GM21786 (cell line): ENCODE data around the gene KRT82.

Source experiments
- ATAC-seq: cut with Tn5 transposase; IDR thresholded peaks from one replicate; pipeline ENCODE4 v1.9.1; 2021; ENCODE audit not compliant: unreplicated experiment

The KRT82 gene

DNA sequence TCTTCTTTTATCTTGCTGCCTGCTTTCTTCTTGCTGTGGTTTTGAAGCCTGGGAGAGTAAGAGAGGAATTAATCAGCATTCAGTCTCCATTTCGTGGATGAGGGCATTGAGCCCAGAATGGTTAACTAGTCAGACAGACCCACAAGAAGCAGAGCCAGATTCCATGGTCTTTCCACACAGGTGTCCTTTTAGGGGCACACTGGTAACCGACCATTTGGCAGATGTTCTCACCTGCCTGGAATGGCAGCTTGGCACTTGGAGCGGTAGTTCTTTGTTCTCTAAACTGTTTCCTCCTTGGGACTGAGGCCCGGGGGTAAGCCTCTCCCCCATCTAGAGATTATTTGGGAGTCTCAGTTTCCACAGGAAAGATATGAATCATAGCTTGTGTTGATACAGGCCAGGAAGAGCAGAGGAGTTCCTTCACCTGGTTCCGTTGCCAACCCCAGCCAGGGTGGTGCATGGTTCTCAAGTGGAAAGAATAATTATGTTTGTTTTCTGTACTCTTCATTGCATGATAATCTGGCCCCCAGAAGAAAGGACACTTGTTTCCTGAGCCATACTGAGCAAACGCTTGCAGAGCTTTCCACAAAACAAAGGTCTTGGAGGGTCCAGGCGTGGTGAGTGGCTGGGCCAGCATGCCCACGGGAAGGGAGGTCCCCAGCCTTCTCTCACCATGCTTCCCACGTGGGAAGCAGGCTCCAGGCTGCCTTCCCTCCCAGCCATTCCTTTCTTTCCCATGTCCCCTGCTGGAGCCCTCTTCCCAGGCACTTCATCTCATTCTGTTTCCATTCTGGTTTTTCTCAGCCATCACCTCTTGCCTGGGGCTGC, 30.1 kb upstream of the KRT82 start:
- no peak for ATAC-seq

DNA sequence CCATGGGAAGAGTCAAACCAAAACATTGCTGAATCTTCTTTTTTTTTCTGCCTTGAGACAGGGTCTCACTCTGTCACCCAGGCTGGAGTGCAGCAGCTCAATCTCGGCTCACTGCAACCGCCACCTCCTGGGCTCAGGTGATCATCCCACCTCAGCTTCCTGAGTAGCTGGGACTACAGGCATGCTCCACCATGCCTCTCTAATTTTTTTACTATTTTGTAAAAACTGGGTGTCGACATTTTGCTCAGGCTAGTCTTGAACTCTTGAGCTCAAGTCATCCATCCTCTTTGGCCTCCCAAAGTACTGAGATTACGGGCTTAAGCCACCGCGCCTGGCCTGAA, 29.5 kb upstream of the KRT82 start:
- ATAC-seq: no peak

DNA sequence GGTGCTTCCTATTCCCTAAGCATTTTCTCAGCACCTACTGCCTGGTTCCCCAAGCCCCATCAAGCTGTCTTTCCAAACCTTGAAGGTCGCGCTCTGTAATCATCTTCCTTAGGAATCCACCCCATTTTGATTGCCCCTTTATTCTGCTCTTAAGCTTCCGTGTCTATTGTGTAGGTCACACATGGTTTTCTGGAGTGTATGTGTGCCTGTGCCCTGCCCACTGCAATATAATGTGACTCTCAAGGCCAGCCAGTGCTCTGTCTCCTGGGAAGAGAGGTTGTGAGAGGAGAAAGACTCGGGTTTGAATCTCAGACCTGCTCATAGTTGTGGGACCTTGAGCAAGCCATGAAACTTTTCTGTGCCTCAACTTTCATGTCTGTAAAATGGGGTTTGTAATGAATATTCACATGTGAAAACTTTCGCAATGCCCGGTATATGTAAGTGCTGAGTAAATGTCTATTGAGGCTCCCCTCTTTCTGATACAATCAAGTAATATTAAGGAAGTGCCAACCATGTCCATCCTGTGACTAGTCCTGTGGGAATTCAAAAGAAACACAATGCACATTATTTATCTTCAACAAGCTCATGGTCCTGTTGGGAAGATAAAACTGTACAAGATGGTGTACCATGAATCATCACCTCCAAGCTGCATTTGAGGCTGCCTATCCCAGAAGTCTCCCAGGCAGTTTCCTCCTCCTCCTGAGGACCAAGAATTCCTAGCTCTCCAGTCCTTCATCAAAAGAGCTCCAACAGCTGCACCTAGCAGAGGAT, 28.8 kb upstream of the KRT82 start:
- ATAC-seq: no peak

DNA sequence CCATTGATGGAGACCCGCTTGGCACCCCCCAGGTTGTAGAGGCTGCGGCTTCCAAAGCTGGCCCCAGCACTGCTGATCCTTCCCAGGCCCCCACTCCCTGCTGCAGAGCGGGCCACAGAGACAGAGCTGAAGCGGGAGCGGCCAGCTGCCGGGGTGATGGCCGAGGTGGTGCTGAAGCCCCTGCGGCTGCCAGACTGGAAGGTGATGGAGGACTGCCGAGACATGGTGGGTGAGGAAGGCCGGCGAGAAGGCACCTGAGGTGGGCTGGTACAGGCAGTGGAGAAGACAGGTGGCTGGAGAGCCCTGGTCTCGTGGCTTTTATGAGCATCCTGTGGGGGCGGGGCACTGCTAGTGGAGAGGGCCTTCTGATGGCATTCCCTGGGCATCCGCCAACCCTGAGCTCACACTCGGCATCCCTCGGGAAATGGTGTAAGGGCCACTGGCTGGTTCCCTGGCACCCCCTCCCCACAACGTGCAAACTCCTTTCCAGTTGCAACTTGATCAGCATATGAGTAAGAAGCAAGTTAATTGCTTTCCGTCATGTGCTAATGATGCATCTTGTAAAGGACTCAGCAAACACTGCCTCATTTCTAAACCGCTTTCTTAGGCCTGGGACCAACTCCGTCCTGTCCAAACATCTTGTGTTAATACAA, 28.1 kb upstream of the KRT82 start, which contains the start of gene KRT75:
Gene KRT75 (minus strand): TSS at position 291 of the 653 bp plus-strand sequence. CDS start 67 bp downstream, at position 224.
- no peak for ATAC-seq

DNA sequence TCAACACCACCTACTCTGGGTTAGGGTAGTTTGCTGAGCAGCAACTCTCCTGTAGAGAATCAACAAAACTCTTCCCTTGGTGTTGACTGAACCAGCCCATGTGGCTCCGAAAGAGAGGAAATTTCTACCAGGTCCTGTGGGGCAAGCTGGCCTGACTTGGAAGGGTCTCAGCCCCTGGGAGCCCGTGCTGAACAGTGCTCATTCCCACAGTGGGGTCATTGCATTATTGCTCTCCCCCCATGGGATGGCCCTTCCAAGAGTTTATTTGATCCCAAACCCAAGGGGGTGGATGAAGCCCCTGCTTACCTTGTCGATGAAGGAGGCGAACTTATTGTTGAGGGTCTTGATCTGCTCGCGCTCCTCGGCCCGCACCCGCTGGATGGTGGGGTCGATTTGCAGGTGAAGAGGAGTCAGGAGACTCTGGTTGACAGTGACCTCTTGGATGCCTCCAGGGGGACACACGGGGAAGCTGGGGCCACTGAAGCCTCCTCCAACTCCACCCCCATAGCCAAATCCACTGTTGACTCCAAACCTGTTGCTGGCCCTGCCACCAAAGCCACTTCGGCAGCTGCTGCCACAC, 27.5 kb upstream of the KRT82 start:
- no peak for ATAC-seq

DNA sequence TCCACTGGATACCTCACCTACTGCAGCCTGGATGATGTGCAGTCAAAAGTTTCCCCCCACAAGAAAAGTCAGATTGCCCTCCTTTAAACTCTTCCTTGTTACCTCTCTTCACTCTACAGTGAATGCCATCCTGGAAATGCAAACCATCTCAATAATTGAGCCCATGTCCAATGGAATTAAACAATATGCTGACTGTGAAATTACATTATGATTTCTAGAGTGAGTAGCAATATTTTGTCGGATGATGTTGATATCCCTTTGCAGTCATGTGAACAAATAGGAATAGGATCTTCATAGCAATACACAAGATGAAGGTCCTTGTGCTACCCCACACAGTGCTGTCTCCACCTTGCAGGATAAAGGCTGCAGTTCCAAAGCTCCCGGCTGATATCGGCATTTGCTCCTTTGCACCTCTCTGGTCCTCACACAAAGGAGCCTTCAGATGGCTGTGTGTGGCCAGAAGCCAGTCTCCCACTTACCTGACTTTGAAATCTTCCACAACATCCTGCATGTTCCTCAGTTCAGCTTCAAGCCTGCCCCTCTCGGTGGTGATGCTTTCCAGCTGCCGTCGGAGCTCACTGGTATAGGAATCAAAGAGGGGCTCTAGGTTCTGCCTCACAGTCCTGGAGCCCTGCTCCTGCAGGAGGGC, 26.5 kb upstream of the KRT82 start:
- ATAC-seq: no peak

DNA sequence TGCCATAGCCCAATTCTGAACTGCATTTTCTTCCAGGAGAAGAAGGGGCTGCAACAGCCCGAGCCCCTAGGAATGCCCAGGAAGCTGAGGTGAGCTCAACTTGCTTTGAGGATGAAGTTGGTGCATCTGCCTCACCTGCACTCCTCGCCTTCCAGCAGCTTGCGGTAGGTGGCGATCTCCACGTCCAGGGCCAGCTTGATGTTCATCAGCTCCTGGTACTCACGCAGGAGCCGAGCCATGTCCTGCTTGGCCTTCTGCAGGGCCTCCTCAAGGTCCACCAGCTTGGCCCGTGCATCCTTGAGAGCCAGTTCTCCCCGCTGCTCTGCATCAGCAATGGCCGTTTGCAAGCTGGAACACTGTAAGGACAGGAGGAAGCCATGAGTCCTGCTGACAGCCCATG, 22.0 kb upstream of the KRT82 start:
- ATAC-seq: no peak

DNA sequence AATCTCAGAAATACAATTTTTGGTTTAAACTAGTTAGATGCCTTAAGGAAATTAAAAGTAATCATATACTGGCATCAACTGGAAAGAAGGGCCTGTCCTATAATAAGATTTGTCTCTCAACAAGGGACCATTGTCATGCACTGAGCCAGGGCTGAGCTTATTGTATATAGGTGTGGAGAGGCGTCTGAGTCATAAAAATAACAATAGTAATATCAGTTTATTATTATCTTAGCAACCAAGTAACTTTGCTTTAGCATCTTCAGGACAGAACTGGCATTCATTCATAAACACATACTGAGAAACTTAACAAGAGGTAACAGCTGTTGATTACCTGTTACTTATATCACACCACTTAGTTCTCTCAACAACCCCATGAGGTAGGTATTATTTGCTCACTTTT, 20.9 kb upstream of the KRT82 start:
- ATAC-seq: no peak

DNA sequence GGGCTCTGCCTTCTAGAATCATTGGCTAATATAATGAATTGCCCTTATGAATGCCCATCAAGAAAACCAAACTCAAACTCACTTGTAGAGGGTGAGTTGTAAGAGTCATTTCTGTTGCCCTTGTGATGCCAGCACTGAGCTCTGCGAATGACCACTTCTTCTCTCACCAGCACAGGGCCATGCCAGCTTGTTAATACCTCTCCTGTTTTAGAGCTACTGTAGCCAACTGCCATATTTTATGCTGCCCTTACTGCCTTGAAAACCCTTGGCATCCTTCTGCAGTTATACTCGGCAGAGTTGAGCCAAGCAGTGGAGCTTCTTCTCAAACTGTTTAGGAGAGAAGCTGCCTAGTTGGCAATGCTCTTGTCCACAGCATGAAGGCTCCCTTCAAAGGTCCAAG, 19.9 kb upstream of the KRT82 start:
- no peak for ATAC-seq

DNA sequence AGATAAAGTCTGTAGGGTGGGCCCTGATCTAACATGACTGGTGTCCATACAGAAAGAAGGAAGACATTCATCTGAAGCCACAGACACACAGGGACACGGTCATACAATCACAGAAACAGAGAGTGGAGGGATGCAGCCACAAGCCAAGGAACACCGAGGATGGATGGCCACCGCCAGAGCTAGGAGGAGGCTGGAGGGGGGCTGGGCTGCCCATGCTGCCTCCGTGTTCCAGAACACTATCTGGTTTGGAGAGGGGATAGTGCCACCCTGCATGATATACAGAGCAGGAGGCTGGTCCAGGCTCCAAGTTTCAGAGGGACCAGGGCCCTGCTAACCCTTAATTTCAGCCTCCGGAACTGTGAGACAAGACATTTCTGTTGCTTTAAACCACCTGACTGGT, 19.3 kb upstream of the KRT82 start:
- no peak for ATAC-seq

DNA sequence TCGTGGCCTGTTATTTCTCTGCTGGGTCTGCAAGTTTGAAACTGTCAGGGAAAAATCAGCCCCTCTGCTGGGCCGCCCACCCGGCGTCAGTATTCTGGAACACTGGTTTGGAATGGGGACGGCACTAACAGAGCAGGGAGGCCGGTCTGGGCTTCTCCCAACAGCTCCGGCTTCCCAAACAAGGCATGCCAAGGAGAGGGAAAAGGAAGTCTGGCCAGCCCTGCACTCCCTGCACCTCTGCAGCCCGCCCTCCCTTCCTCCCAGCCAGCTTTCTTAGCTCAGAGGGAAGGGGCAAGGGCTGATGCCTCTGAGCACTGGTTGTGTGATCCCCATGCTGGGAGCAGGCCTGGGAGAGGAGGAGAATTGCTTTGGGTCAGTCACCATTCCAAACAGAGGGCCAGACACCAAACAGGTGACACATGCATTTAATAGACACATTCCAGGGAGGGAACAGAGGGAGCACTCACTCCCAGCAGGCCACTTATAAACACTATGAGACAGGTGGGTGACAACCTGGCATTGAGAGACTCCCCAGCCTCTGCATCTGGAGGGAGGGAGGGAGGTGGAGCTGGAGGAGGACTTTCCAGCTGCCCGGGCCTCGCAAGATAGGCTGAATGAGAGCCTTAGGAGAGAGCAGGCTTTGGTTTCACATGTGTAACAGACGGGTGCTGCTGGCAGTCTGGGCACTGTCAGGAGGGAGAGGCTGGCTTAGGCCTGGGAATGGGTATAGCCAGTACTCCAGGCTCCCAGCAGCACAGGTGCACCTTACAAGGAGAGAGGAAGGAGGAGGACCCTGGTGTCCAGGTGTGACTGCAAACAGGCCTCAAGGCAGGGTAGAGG, 17.7 kb upstream of the KRT82 start:
- ATAC-seq: no peak

DNA sequence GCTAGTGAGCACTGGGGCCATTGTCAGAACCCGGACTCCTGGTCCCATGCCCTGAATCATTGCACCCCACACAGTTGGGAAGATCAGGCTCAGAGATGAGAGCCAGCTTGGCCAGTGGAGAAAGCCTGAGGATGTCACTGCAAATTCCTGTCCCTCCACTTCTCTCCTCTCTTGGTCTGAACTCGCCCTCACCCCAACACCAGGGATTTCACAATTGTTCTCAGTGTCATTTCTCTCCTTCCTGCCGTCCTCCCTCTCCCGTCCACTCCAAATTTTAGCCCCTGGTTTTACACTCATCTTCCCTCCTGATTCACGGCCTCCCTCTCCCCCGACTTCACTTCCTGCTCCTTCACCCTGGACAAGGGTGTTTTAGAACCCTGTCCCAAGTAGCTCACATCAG, 16.9 kb upstream of the KRT82 start:
- ATAC-seq: no peak

DNA sequence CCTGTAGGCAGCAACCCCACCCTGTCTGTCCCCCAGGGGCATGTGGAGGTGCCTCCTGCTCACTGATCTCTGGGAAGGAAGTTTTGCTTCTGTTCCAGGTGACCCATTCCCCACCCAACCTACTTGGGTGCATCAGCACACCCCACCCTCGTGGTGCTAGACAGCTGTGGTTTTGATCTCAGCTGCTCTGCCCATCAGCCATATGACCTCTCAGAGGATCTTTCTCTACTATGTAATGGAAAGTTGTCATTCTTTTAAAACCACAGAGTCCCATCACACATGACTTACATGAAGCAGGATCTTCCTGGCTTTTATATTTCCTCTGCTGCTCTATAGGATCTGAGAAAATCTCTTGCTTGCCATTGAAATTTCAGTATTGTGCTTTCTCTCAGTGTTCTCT, 13.5 kb upstream of the KRT82 start:
- no peak for ATAC-seq

DNA sequence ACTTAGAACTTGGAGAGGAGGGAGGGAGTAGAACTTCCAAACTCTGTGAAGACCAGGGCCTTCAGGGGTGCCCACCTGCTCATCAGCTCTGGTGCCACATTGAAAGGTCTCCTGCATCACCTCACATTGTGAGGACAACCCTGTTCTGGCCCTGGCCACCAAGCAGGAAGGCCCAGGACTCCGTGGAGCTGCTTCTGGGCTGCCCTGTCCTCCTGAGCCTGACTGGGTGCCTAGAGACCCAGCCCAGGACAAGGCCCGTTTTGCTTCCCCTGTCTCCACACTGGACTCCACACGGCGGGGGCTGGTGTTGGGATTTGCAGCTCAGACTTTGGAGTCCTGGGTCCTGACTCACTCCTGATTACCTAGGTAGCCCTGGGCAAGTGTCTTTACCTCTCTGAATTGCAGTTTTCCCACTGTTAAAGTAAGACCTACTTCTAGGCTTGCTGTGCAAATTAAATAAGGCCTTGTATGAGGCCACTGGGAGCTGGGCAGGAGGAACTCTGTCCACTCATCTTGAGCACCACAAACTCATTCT, 12.5 kb upstream of the KRT82 start:
- ATAC-seq: no peak

DNA sequence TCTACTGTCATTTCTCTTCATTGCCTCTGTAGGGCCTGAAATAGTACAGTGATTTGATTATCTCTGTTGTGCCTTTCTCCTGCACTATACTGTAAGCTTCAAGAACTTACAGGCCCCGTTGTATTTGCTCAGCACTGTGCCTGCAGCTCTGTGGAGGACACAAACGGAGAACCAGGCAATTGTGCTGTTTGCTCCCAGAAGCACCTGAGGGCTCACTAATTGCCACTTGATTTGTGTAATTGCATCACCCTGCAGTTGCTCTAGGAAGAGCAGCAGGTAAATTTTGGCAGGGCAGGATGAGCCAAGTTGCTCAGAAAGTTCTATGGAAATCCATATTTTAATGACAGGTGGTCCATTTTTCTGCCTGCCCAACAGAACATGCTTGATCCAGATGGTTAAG, 11.6 kb upstream of the KRT82 start:
- no peak for ATAC-seq

DNA sequence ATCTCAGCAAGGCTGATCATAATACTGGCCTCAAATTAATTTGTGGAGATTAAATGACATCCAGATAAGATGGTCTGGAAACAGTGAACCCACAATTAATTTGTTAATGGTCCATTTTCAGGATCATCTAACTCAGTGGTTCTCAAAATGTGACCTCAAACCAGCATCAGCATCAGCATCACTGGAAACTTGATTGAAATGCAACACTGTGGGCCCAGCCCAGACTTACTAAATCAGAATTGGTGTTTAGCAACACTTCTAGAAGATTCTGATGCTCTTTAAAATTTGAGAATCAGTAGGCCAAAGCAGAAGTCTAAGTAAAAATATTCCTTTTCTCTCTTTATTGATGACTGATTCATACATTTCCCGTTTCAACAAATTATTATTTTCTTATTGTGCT, 10.7 kb upstream of the KRT82 start:
- no peak for ATAC-seq

DNA sequence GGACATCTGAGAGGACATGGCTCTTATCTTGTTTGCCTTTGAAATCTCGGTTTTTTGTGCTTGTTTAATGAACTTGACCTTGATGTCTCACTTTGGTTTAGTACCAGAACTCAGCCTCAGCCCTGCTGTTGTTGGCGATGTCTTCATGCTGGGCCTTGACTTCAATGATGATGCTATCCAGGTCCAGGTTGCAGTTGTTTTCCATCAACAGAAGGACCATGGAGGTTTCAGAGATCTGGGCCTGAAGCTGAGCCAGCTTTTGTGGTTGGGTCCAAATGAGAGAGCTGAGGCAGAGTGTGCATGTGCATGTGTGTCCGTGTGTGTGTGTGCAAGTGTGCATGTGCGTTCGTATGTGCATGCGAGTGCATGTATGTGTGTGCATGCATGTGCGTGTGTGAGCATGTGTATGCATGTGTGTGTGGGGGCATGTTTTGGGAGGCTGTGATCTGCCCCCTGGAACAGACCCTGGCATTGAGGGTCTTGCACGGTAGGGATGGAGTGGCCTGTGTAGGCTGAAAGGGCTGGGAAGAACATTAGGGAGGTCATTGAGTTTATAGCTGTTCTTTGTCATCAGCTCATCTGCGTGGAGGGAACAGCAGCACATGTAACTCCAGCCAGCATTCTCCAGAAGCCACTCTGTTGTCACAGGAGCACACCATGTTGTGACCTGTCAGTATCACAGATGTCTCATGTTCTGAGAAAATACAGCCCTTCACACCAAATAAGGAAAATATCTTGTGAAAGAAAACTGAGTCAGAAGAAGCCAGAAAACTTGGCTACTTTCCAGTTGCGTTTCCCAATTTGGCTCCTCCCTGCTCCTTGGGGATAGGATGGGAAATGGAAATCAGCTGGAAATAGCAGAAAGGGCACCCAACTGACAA, 10.0 kb upstream of the KRT82 start:
- ATAC-seq: no peak

DNA sequence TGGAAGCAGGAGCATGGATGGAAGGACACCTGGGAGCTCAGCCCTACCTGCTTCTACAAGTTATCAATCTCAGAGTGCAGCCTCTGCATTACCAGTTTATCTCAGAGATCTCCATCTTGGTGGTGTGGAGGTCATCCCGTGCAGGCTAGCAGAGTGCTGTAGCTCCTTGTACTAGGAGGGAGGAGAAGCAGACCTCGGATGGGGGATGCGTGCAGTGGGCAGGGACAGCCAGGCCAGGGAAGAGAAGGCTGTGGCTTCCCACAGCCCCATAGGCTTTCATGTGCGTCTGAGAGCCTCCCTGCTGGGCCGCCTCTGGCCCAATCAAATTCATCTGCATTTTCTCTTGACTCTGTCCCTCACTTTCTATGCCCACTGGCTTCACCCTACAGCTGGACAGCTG, 8.8 kb upstream of the KRT82 start:
- ATAC-seq: no peak

DNA sequence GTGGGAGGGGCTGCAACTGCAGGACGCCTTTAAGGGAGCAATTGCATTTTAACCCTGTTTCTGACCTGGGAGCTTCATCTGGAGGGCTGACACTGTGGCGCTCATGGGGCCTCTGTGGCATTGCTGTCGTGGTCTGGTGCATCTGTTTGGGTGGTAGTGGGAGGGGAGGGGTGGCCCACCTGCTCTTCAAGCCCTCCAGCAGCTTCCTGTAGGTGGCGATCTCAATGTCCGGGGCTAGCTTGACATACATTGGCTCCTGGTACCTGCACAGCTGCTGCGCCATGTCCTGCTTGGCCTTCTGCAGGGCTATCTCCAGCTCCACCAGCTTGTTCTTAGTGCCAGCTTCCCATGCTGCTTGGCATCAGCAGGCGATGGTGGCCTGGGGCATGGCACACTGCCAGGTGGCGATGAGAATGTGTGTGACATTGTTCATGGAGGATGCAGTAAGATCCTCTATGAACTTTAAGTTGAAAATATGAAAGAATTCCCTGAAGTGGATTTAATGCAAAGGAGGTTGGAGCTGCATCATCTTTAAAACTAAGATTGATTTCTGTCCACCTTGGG, 7.7 kb upstream of the KRT82 start:
- ATAC-seq: no peak
